ENCODE results near the gene DUT.

The DUT gene

DNA sequence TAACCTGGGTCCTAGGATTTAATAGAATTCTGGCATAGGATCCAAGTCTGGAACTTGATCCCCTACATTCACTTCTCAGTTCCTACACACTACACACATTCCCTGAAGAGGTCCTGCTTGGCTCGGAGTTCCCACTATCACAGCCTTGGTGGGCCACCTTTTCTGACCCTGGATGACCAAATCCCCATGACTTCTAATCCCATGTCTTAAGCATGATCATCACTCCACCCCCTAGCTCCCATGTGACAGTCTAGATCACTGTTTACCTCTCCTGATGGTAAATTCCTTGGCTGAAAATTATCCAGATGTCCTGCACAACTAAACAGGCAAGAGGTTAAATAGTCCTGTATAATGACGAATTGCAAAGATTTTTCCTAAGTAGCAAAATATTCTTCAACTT, 40.3 kb downstream of the DUT start:
- DNase-seq (ENCODE audit: low spot score) = no peak

DNA sequence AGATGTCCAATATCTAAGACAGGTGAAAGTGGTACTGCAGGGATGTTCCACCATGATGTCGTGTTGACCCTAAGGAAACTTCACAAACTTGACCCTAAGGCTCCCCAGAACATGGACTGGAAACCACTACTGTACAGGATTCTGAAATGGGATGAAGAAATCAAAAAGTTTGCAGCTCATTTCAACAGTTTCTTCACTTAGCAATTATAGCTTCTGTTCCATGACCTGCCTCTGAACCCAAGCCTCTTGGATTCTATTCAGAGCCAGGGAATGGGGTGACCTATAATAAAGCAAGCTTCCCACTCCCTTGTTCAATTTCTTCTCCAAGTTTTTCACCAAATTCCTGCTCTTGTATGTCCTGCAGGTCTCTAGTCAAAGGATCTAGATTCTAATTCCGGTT, 40.7 kb downstream of the DUT start:
- DNase-seq (ENCODE audit: low spot score) = no peak

DNA sequence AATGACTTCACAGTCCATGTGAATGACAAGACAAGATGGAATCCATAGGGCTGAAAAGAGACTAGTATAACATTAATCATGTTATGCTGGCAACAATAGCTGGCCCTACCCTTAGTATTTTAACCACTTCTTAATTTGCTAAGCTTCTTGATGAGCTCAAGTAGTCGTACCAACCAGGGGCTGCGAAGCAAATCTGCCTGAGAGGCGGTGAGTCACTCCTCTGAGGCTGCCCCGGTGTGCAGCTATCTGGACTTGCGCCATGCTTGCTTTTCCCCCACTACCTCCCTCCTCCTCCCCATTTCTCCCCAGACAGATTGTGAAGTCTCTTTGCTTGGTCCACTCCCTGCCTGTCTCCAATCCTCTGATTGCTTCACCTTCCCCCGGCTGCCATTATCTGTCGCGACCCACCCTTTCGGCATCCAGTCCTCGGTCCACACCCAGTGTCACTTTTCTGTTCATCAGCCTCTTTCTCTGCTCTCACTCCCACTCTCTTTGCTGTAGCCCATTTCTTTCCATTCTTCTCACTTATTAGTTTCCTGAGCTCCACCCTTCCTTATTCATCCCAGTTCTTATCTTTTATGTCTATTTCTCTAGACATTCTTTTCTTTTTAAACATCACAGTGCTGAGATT, 42.7 kb downstream of the DUT start:
- no peak for DNase-seq (ENCODE audit: low spot score)

DNA sequence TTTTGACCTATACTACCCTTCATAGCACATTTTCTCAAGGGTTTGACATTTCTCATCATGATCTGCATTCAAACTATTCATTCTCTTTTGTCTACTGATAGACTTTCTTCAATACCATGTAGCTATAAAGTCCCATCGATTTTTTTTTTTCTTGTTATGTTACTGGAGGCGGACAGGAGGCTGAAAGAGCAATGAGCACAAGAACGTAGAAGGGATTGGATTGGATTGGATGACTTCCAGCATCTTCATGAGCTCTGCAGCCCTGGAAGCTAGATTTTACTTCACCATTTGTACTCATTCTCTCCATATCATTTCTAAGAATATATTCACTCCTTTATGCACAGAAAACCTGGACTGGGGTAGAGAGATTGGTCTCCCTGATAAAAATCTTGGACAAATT, 43.2 kb downstream of the DUT start:
- no peak for DNase-seq (ENCODE audit: low spot score)

- no peak for DNase-seq (ENCODE audit: low spot score)
These were observed 44.5 kb downstream of the DUT start for GRCh38 chr15:48375767-48376166.

GRCh38 chr15:48380198-48380597, 49.0 kb downstream of the DUT start:
- no peak for DNase-seq (ENCODE audit: low spot score)

GRCh38 chr15:48381861-48382260, 50.6 kb downstream of the DUT start:
- no peak for DNase-seq (ENCODE audit: low spot score)

- no peak for DNase-seq (ENCODE audit: low spot score)
These were observed 51.8 kb downstream of the DUT start for GRCh38 chr15:48383031-48383430.

- no peak for DNase-seq (ENCODE audit: low spot score)
These were observed 53.4 kb downstream of the DUT start for GRCh38 chr15:48384616-48385015.

DNA sequence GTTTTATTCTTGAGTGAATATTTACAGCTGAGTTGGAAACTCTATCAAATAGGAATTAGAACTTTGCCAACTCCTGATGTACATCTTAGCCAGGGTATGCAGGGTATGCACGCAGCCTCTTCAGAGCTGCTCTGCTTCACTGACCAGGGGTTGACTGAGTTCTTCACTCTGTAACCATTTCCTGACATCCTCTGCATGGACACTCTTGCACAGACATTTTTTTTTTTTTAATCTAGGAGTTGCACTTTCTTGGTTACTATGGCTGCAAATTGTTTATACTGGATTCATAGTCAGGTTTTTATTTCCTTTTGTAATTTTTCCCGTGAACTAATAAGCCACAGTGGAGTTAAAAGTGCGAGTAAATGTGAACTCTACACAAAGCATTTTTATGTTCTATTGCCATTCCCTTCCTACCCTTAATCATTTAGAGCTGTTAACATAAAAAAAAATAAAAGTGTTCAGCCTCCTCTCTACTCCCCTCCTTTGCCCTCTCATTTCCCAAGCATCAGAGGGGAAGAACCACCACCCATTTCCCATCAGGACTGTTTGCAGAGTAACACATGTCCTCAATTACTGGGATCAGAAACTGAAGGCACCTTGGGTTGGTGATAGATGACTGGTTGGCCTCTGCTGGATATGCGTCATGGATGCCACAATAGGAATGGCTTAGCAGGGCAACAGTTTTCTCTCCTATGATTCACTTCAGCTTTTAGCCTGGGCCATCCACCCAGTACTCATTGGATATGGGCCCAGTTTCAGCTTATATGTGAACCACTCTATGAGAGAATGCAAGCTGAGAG, 54.0 kb downstream of the DUT start:
- DNase-seq (ENCODE audit: low spot score) = no peak

- no peak for DNase-seq (ENCODE audit: low spot score)
These were observed 57.0 kb downstream of the DUT start for GRCh38 chr15:48388016-48388851.

DNA sequence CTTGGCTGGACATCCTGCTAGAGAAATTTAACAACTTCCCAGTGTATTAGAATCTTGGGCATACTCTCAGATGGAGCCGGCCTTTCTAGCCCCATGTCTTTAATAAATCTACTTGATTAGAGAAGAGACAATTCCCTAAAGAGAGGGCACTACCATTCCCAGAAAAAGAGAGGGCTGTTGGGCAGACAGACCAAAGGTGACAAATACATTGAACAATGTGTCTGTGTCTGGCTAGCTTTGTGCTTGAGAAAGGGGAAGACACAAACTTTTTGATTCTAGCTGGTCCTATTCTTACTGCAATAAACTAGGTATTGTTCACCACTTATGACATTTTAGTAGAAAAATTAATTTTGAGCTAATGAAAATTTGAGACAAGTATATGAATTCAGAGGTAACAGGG, 57.7 kb downstream of the DUT start:
- DNase-seq (ENCODE audit: low spot score) = no peak

GRCh38 chr15:48389691-48390143, 58.5 kb downstream of the DUT start:
- no peak for DNase-seq (ENCODE audit: low spot score)

GRCh38 chr15:48391950-48392349, 60.7 kb downstream of the DUT start:
- DNase-seq (ENCODE audit: low spot score) = no peak

DNA sequence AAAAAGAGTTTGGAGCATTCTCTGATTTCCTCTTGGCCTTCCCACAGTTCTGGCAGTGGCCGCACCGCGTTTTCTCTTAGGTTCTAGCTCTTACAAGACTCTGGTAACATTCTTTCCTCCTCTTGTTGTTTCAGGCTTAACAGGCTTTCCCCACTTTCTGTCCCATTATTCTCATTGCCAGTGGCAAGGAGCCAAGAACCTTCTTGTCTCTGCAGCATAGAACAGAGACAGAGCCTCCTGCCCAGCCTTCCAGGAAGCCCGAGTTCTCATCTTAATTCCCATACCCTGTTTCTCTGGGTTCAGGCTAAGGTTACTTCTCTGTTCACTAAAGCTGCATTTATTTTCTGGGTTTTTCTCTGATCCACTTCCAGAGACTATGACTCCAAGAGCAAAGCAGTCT, 61.1 kb downstream of the DUT start:
- DNase-seq (ENCODE audit: low spot score) = no peak
